Aorta (tissue), 5 donors: Measurements from ENCODE around the gene SGO1. TPM values are rescaled to one million over a fixed set of nuclear protein-coding genes. Genes with fewer than 3 reads are reported as not detected.

Source experiments
- ATAC-seq: fragments of 200-7000 bp; cut with Tn5 transposase; one replicate; pipeline ENCODE4 v1.9.1; 2022; ENCODE audit warnings: moderate library complexity; ENCODE audit not compliant: low FRiP score
- DNase-seq, 2 donors: peaks; one replicate each; pipeline ENCODE4 v3.0.0-alpha.2; 2020
- H3K27ac ChIP-seq, 2 donors: one replicate each; pipeline ENCODE4 v1.5.1; 2013; ENCODE audit warnings: low read length in 2 of 2, mild to moderate bottlenecking in 2 of 2, moderate library complexity in 2 of 2, control low read depth in 1 of 2, inconsistent platforms in 1 of 2, low read depth in 1 of 2
- H3K27me3 ChIP-seq, 2 donors: one replicate each; pipeline ENCODE4 v1.6.1; 2013; ENCODE audit warnings: control low read depth in 1 of 2, low read length in 1 of 2, mild to moderate bottlenecking in 1 of 2, moderate library complexity in 1 of 2; ENCODE audit not compliant: insufficient read depth in 2 of 2, control insufficient read depth in 1 of 2
- H3K36me3 ChIP-seq, 2 donors: one replicate each; pipeline ENCODE4 v1.6.1; 2013; ENCODE audit warnings: control low read depth in 1 of 2, low read length in 1 of 2, mild to moderate bottlenecking in 1 of 2; ENCODE audit not compliant: insufficient read depth in 2 of 2, control insufficient read depth in 1 of 2
- H3K4me1 ChIP-seq, 2 donors: one replicate each; pipeline ENCODE4 v1.6.1; 2013; ENCODE audit warnings: low read length in 2 of 2, control low read depth in 1 of 2, mild to moderate bottlenecking in 1 of 2, moderate library complexity in 1 of 2; ENCODE audit not compliant: insufficient read depth in 2 of 2, control insufficient read depth in 1 of 2
- H3K4me3 ChIP-seq, 2 donors: one replicate each; pipeline ENCODE4 v1.5.1; 2013; ENCODE audit warnings: low read length in 2 of 2, control low read depth in 1 of 2, mild to moderate bottlenecking in 1 of 2
- H3K9me3 ChIP-seq: one replicate; pipeline ENCODE4 v1.6.1; 2013; ENCODE audit warnings: mild to moderate bottlenecking, low read length; ENCODE audit not compliant: control insufficient read depth
- WGBS, 2 donors: extraction: QIAGEN DNeasy Blood & Tissue Kit; methylation state at CpG; one replicate each; pipeline ENCODE4 v1.1.7; 2013; 5-methylcytosine and 5-hydroxymethylcytosine counted together
- intact Hi-C, 2 donors: fragments of 100-400 bp; cut with DNase I; formaldehyde crosslinking; loops; one replicate each; pipeline versions ENCODE4 v1.14.2 to v1.15.0; 2022
- polyA plus RNA-seq, 2 donors: library from polyadenylated mRNA; stranded (reverse); fragments of 200-250 nt; gene quantifications; one replicate each; pipeline ENCODE4 v1.2.3, GENCODE V29; 2013
- total RNA-seq, 2 donors: library from RNA; stranded (reverse); fragmentation: NEBNext Ultra II Directional; extraction: Animal tissue kit (Norgen Biotek cat#: 25700); gene quantifications; one replicate each; pipeline ENCODE4 v1.2.1, GENCODE V29; 2021
- donor health status: healthy with polysubstance abuse.
- donor health status: Bipolar disorder and iron deficiency.
- donor health status: DM: no; HTN: no; CAD: no.
- donor health status: DM: no; HTN: no; CAD: no.
- donor health status: DM: yes; HTN: yes; CAD: no.

Gene SGO1
- total and polyA plus RNA-seq, 4 donors: 0.28 to 2.8 (median 0.81) TPM; not detected in 1

- H3K36me3 ChIP-seq: no peaks in the 10 kb centered on the region
- no peak overlapping the region for H3K27ac ChIP-seq
- H3K4me3 ChIP-seq: no peak overlapping the region
- no peaks in the 10 kb centered on the region for H3K27me3 ChIP-seq
- H3K4me1 ChIP-seq: peaks cover 0 to 4% of the 10 kb centered on the region in 2 donors
- intact Hi-C loops: no loop called here
- ATAC-seq (no peak), DNase-seq (no peak)
- H3K9me3 ChIP-seq: no peaks in the 10 kb centered on the region
- WGBS, 2 donors: 21 to 26% methylated on average over 4 of the region's 4 CpGs
Measured at GRCh38 chr3:20182206-20182605, 3.8 kb downstream of the SGO1 start.

GRCh38 chr3:20181276-20181675, 4.7 kb downstream of the SGO1 start:
- intact Hi-C loops: no loop called here
- no peak for ATAC-seq
- no peak overlapping the region for H3K4me3 ChIP-seq
- H3K4me1 ChIP-seq: peaks cover 0 to 2% of the 10 kb centered on the region in 2 donors
- DNase-seq: no peak
- WGBS, 2 donors: 69 to 71% methylated on average over 3 of the region's 3 CpGs
- H3K27ac ChIP-seq: no peak overlapping the region
- H3K36me3 ChIP-seq: no peaks in the 10 kb centered on the region
- H3K9me3 ChIP-seq: no peaks in the 10 kb centered on the region
- no peaks in the 10 kb centered on the region for H3K27me3 ChIP-seq

GRCh38 chr3:20173844-20174410, 12.1 kb downstream of the SGO1 start:
- ATAC-seq: no peak
- H3K27ac ChIP-seq: no peak overlapping the region
- no peaks in the 10 kb centered on the region for H3K27me3 ChIP-seq
- WGBS, 2 donors: 94 to 95% methylated on average over 4 of the region's 4 CpGs
- H3K36me3 ChIP-seq: no peaks in the 10 kb centered on the region
- no peaks in the 10 kb centered on the region for H3K4me1 ChIP-seq
- no peaks in the 10 kb centered on the region for H3K9me3 ChIP-seq
- no peak overlapping the region for H3K4me3 ChIP-seq
- no peak for DNase-seq
- intact Hi-C loops: no loop called here

- no peaks in the 10 kb centered on the region for H3K9me3 ChIP-seq
- no peak for ATAC-seq
Measured at GRCh38 chr3:20161714-20162113, 24.3 kb downstream of the SGO1 start.

GRCh38 chr3:20160230-20160629, 25.8 kb downstream of the SGO1 start:
- ATAC-seq: no peak
- DNase-seq: no peak
- Histone ChIP-seq H3K27me3 (no peaks in the 10 kb centered on the region), H3K4me3 (no peak overlapping the region), H3K9me3 (no peaks in the 10 kb centered on the region), H3K27ac (no peak overlapping the region), H3K4me1 (no peaks in the 10 kb centered on the region), H3K36me3 (no peaks in the 10 kb centered on the region)
- intact Hi-C loops: no loop called here

More at GRCh38 chr3:20161714-20162113, 24.3 kb downstream of the SGO1 start:
- Histone ChIP-seq H3K27ac (no peak overlapping the region), H3K4me3 (no peak overlapping the region), H3K36me3 (no peaks in the 10 kb centered on the region), H3K27me3 (no peaks in the 10 kb centered on the region), H3K4me1 (no peaks in the 10 kb centered on the region)
- WGBS, 2 donors: 98 to 100% methylated on average over 2 of the region's 2 CpGs
- DNase-seq: no peak
- intact Hi-C loops: no loop called here

- DNase-seq (no peak), ATAC-seq (no peak)
- H3K4me1 ChIP-seq: no peaks in the 10 kb centered on the region
- no peaks in the 10 kb centered on the region for H3K27me3 ChIP-seq
- intact Hi-C loops: no loop called here
- H3K4me3 ChIP-seq: no peak overlapping the region
- H3K9me3 ChIP-seq: no peaks in the 10 kb centered on the region
- peaks cover 0 to 3% of the 10 kb centered on the region in 2 donors for H3K36me3 ChIP-seq
- no peak overlapping the region for H3K27ac ChIP-seq
- WGBS, 2 donors: 94 to 98% methylated on average over 4 of the region's 4 CpGs
Measured at GRCh38 chr3:20154928-20155327, 31.1 kb downstream of the SGO1 start.

GRCh38 chr3:20154078-20154477, 31.9 kb downstream of the SGO1 start:
- no peaks in the 10 kb centered on the region for H3K4me1 ChIP-seq
- 93 to 96% methylated on average over 1 of the region's 1 CpG for WGBS, 2 donors
- H3K4me3 ChIP-seq: no peak overlapping the region
- ATAC-seq (no peak), DNase-seq (no peak)
- intact Hi-C loops: no loop called here
- H3K27ac ChIP-seq: no peak overlapping the region
- no peaks in the 10 kb centered on the region for H3K9me3 ChIP-seq
- H3K36me3 ChIP-seq: peaks cover 0 to 5% of the 10 kb centered on the region in 2 donors
- H3K27me3 ChIP-seq: no peaks in the 10 kb centered on the region

- DNase-seq: no peak
- H3K4me1 ChIP-seq: no peaks in the 10 kb centered on the region
- WGBS, 2 donors: 91 to 93% methylated on average over 10 of the region's 10 CpGs
- peaks cover 4 to 6% of the 10 kb centered on the region in 2 donors for H3K36me3 ChIP-seq
- ATAC-seq: no peak
- no peak overlapping the region for H3K4me3 ChIP-seq
- no peak overlapping the region for H3K27ac ChIP-seq
- H3K9me3 ChIP-seq: no peaks in the 10 kb centered on the region
- no peaks in the 10 kb centered on the region for H3K27me3 ChIP-seq
- intact Hi-C loops: no loop called here
Measured at GRCh38 chr3:20148466-20148865, 37.5 kb downstream of the SGO1 start.

GRCh38 chr3:20147361-20147760, 38.6 kb downstream of the SGO1 start:
- intact Hi-C loops: no loop called here
- ATAC-seq: no peak
- no peak overlapping the region for H3K27ac ChIP-seq
- no peaks in the 10 kb centered on the region for H3K27me3 ChIP-seq
- no peaks in the 10 kb centered on the region for H3K4me1 ChIP-seq
- H3K36me3 ChIP-seq: peaks cover 4 to 6% of the 10 kb centered on the region in 2 donors
- no peak overlapping the region for H3K4me3 ChIP-seq
- DNase-seq: no peak
- H3K9me3 ChIP-seq: no peaks in the 10 kb centered on the region
